Subcutaneous adipose tissue (tissue), 4 donors: ENCODE data around the gene UTS2B. TPM values are rescaled to one million over a fixed set of nuclear protein-coding genes. Genes with fewer than 3 reads are reported as not detected.

Experiments used
- total RNA-seq, 4 donors: library from RNA; depleted of rRNA; stranded (reverse); fragments of >200 nt; gene quantifications; one replicate each; pipeline ENCODE4 v1.1.0, GENCODE V29; 2016
- TF ChIP-seq, protein P1 (sequence below): fragments of 450-650 bp; IDR thresholded peaks from one replicate; pipeline ENCODE4 v1.5.1; 2016; ENCODE audit warnings: low read depth, mild to moderate bottlenecking, control low read depth, antibody characterized with exemption, moderate library complexity

Gene UTS2B
- total RNA-seq, 4 donors from 2014 or later: 0.82 to 2.0 (median 1.1) TPM

DNA sequence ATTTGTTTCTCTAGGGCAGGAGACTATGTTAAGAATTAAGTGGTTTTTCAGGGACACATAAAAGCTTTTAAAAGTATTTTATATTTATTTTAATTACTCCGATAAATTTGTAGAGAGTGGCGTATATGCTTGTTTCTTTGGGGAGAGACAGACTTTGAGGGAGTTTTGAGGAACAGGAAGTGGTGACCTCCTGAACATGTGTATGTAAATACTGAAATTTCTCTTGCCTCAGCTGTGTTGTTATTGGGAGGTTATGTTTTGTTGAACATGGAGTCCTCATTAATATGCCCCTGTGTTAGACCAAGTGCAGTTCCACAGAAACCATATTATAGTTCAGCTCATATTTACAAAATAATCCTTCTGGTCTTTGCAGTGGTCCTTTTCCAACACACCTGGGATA is 41.8 kb upstream of the UTS2B start:
- TF ChIP-seq, protein P1, sequence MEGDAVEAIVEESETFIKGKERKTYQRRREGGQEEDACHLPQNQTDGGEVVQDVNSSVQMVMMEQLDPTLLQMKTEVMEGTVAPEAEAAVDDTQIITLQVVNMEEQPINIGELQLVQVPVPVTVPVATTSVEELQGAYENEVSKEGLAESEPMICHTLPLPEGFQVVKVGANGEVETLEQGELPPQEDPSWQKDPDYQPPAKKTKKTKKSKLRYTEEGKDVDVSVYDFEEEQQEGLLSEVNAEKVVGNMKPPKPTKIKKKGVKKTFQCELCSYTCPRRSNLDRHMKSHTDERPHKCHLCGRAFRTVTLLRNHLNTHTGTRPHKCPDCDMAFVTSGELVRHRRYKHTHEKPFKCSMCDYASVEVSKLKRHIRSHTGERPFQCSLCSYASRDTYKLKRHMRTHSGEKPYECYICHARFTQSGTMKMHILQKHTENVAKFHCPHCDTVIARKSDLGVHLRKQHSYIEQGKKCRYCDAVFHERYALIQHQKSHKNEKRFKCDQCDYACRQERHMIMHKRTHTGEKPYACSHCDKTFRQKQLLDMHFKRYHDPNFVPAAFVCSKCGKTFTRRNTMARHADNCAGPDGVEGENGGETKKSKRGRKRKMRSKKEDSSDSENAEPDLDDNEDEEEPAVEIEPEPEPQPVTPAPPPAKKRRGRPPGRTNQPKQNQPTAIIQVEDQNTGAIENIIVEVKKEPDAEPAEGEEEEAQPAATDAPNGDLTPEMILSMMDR: no peak

DNA sequence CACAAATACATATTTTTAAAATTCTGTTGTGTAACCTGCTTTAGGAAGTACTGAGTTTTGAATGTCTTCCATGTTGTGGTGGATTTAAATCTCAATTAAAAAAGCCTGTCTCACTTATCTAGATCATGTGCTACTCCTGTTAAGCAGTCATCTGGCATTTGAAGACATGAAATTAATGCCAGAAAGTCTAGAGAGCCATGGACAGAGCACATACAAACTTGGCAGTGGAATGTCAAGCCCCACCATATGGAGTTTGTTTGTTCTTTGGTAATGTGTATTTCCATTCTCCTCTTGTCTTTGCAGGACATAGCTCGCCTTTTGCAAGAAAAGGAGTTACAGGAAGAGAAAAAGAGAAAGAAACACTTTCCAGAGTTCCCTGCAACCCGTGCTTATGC is 39.3 kb upstream of the UTS2B start:
- TF ChIP-seq, protein P1: no peak

DNA sequence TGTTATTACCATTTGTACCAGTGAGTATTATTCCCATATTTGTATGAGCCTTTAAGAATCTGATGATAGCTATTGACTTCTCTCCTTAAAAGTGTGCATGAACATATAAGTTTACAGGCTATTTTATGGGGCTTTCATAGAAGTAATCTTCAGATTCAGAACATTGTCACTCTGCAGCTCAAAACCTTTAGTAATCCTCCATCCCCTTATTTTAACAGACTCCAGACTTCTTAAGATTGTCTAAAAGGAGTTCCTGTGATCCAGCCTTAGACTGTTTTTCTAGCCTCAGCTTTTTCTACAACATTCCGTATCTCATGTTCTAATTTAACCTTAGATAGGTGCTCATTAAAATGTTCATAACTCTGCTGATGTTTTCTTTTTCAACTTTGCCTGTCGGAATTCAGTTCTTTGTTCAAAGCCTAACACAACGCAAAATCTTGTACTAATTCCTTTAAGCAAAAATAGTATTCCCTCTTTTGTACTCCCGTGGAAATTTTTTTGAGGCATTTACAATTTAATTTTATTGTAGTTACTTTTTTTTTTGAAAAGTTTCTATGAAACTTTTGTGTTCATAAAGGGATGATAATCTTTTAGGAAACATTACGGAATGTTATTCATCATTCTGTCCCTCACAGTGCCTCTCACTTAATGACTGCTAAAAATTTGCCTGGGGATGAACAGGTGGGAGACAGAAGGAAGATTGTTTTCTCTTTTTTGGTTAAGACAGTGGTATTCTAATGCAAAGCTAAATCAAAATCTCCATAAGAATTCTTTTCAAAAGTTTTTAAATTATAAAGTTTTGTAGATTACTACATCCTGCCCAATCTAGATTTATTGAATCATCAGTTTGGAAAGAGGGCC is 38.7 kb upstream of the UTS2B start:
- TF ChIP-seq, protein P1: no peak

DNA sequence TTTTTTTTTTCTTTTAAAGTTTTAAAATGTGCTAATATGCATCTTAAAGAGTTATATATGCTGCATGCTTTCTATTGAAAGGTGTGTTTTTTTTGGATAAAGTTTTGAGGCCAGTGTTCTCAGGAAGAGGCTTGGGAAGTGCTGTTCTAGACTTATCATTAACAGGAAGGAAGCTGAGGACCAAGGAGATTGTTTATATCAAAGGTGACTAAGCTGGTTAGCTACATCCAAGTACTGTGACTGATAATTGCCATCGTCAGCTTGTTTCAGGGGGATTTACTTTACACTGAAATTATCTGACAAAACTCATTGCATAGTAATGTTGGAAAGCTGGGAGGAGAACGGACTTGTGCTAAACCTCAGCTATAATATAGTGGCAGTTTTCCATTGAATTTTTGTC is 36.3 kb upstream of the UTS2B start:
- TF ChIP-seq, protein P1: no peak

DNA sequence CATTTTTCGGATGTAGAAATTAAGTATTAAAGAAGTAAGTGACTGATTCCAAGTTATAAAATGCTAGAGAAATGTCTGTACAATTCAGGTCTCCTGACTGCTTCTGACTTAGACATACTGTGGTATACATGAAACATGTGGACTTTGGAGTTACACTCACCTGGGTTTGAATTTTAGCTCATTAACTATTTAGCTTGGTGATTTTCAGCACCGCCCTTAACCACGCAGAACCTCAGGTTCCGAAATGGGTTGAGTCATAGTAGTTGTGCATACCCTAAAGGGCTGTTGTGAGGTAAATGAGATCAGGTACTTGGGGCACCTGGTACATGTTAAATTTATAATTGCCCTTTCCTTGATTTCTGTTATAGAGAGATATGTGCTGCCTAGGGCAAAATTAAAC is 32.9 kb upstream of the UTS2B start:
- TF ChIP-seq, protein P1: no peak

DNA sequence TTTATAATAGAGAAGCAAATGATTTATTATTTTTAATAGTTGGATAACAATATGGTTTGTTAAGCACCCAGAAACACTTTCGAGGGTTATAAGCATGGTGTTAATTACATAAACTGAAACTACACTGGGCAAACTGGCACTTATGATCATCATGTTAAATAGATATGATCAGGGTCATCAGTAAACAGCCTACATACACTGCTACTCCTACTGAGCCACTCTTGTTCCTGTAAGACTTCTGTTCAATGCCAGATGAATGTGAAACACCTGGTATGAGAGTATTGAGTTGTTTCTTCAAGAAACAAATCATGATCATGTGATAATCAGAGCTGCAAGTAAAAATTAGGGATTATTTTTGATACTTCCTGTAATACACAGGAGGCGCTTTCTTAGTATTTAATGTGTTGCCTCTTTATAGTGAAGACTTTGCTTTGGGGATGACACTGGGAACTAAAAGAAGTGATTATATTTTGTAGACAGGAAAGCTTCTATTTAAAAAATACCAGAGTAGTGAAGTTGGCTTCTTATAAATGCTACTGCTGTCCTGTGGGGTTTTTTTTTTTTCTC is 32.3 kb upstream of the UTS2B start:
- TF ChIP-seq, protein P1: no peak

DNA sequence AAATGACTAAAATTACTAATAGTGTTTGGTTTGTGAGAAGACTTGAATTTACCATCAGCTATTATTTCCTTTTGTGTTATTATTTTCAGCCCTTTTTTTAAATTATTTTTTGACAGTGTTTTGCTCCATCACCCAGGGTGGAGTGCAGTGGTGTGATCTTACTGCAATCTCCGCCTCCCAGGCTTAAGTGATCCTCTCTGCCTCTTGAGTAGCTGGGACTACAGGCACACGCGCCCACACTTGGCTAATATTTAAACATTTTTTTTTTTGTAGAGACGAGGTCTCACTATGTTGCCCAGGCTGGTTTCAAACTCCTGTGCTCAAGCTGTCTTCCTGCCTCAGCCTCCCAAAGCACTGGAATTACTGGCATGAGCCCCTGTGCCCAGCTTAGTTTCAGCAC is 31.7 kb upstream of the UTS2B start:
- TF ChIP-seq, protein P1: no peak
